Ecto neural progenitor cell (in vitro differentiated cells): Measurements from ENCODE around the gene HS6ST2.
A peak's percentile ranks its signal among the peaks of the same experiment; 100 is the strongest.

Experiments
- DNase-seq: peaks from one replicate; pipeline ENCODE4 v3.0.0-alpha.2; 2018; ENCODE audit warnings: low spot score

HS6ST2 gene

DNA sequence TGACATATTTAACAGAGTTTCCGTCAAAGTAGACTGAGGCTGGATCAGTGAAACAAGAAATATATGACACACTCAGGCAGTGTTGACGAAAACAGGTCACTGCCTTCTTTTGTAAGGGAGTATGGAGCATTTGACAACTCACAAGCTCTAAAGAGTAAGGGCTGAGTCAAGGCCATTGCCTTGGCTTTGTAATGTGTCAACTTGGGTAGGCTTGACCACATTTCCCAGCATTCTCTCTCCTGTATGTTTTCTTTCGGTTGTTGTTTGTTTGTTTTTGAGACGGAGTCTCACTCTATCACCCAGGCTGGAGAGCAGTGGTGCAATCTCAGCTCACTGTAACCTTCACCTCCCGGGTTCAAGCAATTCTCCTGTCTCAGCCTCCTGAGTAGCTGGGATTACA is 344.6 kb downstream of the HS6ST2 start:
- no peak for DNase-seq

- peak; percentile 57 for DNase-seq
These were observed 345.4 kb downstream of the HS6ST2 start for GRCh38 chrX:132612821-132613564.

- DNase-seq, result no peak
These were observed 347.9 kb downstream of the HS6ST2 start for GRCh38 chrX:132610536-132610935.

DNA sequence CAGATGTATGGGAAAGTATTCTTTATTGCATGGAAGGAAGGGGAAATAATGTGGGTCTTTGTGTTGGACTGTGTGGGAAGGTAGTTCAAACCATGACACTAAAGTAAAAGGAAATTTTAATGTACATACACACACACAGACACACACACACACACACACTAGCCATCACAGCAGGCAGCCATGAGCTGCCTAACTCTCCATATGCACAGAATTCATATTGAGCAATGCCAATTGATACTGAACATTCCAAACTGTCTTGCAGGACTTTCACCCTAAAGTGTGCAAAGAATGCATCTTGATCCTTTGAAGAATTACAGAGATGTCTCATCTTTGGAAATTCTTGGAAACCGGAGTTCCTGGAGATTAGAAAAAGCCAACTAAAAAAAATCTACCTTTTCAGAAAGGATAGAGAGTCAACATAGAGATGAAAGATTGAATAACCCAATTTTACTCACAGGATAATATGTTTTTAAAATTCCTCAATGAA is 349.0 kb downstream of the HS6ST2 start:
- no peak for DNase-seq

- no peak for DNase-seq
These were observed 354.6 kb downstream of the HS6ST2 start for GRCh38 chrX:132603700-132604286.

- DNase-seq, result no peak
These were observed 355.7 kb downstream of the HS6ST2 start for GRCh38 chrX:132602701-132603100.

GRCh38 chrX:132594999-132595398 is 363.4 kb downstream of the HS6ST2 start:
- no peak for DNase-seq

DNA sequence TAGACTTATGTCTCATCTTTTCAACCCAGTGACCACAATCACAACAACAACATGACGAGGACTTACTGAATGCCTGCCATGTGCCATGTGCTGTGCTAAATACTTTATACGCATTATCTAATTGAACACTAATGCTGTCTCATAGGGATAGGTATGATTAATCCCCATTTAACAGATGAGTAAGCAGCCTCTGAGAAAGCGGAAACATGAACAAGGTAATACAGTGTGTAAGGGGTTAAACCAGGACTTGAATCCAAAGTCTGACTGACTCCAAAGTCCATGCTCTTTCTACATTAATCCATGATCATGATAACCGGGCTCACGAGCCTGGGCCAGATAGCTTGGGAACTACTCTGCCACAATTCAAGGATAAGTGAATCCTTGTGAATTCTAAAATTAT is 364.3 kb downstream of the HS6ST2 start:
- no peak for DNase-seq

- no peak for DNase-seq
These were observed 365.5 kb downstream of the HS6ST2 start for GRCh38 chrX:132592880-132593279.

- DNase-seq, result no peak
These were observed 366.6 kb downstream of the HS6ST2 start for GRCh38 chrX:132591719-132592275.

DNA sequence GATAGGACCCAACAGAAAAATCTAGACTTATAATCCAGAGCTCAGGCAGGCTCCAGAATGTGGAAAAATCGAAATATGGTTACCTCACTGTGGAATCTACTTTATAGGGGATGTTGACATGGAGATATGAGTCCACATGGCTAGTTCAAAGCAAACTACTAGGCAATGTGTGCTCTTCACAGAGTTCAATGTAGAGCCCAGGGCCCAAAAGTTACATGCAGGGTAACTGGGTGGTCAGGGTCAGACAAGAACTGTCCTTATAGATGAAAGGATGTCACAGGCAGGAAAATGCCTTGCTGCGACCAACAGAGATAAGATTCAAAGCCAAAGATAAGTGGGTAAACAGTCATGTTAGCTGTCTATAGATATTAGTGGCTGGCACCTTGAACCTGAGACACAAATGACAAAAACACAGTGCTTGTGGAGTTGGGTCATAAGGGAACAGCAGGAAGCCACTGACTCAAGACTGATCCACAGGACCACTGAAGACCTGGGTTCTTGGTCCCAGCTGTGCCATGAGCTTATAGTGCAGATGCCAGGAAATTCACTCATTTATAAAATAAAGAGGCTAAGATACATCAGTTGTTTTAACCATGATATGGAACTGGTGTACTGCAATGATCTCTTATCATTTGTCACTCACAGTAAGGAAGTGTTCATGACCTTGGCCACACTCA is 367.9 kb downstream of the HS6ST2 start:
- DNase-seq, result no peak

GRCh38 chrX:132584936-132585335 is 373.5 kb downstream of the HS6ST2 start:
- no peak for DNase-seq

GRCh38 chrX:132576939-132577338 is 381.5 kb downstream of the HS6ST2 start:
- DNase-seq, result no peak
